Fibroblast of mammary gland (primary cell): ENCODE data around the gene PTH2R.
"Not testable (repeated sequence)": the region's sequence is repeated elsewhere in the genome, so short reads cannot be mapped to it uniquely, and the experiment has no call there.

ENCODE experiments used
- DNase-seq: peaks from one replicate; pipeline ENCODE4 v3.0.0-alpha.2; 2010; ENCODE audit warnings: low read depth
- H3K4me3 ChIP-seq: 2 replicates; pipeline ENCODE4 v1.5.1; 2011; ENCODE audit warnings: low read depth, mild to moderate bottlenecking, low read length, moderate library complexity; ENCODE audit not compliant: control insufficient read depth
- TF ChIP-seq, protein P1 (sequence below): conservative IDR thresholded peaks from 2 replicates; pipeline ENCODE4 v1.5.1; 2011; ENCODE audit warnings: low read depth, low read length, inconsistent platforms; ENCODE audit not compliant: control insufficient read depth, insufficient read depth

The PTH2R gene

DNA sequence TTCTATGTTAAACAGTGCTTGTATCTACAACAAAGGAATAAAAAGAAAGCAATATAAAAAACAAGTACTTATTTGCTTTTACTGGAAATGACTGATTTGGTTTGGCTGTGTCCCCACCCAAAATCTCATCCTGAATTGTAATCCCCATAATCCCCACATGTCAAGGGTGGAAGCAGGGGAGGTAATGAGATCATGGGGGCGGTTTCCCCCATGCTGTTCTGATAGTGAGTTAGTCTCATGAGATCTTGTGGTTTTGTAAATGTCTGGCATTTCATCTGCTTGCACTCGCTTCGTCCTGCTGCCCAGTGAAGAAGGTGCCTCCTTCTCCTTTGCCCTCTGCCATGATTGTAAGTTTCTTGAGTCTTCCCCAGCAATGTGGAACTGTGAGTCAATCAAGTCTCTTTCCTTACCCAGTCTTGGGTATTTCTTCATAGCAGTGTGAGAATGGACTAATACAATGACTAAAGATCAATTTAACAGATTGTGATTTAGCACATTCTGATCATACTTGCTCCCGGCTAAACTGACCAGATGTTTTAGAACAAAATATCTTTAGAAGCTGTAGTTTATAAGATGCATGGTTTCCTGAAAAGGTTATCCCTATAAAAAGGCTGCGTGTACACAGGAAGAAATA, 19.9 kb downstream of the PTH2R start:
- no peak overlapping the region for H3K4me3 ChIP-seq
- no peak for DNase-seq
- TF ChIP-seq, protein P1, sequence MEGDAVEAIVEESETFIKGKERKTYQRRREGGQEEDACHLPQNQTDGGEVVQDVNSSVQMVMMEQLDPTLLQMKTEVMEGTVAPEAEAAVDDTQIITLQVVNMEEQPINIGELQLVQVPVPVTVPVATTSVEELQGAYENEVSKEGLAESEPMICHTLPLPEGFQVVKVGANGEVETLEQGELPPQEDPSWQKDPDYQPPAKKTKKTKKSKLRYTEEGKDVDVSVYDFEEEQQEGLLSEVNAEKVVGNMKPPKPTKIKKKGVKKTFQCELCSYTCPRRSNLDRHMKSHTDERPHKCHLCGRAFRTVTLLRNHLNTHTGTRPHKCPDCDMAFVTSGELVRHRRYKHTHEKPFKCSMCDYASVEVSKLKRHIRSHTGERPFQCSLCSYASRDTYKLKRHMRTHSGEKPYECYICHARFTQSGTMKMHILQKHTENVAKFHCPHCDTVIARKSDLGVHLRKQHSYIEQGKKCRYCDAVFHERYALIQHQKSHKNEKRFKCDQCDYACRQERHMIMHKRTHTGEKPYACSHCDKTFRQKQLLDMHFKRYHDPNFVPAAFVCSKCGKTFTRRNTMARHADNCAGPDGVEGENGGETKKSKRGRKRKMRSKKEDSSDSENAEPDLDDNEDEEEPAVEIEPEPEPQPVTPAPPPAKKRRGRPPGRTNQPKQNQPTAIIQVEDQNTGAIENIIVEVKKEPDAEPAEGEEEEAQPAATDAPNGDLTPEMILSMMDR: no peak

DNA sequence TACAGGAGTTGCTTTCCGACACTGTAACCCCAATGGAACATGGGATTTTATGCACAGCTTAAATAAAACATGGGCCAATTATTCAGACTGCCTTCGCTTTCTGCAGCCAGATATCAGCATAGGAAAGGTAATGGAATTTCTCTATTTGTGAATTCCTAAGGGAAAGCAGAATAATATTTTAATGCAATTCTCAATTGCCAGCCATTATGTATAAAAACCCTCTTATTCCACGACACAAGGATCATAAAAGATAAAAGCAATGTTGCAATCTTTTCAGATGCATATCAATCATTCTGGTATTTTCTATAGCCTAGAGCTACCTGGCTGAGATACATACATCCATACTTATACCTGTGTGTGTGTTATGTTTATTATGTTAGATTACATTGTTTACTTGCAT, 31.2 kb downstream of the PTH2R start:
- H3K4me3 ChIP-seq: no peak overlapping the region
- no peak for DNase-seq
- TF ChIP-seq, protein P1: no peak

DNA sequence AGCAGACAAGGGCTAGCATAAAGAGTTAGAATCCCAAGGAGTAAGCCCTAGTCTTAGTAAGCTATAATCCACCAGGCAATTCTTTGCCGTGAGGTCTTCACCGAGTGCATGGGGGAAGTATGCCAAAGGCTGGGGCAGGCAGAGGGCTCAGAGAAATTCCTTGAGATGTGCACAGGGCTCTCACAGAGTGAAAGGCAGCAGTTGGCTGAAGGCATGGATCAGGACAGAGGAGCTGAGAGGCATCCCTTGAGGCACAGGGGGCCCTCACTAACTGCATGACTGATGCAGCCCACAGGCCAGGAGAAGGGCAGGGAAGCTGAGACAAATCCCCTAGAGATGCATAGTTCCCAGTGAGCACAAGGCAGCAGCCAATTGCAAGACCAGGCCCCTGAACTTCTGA, 34.1 kb downstream of the PTH2R start:
- TF ChIP-seq, protein P1: no peak
- no peak for DNase-seq
- no peak overlapping the region for H3K4me3 ChIP-seq

DNA sequence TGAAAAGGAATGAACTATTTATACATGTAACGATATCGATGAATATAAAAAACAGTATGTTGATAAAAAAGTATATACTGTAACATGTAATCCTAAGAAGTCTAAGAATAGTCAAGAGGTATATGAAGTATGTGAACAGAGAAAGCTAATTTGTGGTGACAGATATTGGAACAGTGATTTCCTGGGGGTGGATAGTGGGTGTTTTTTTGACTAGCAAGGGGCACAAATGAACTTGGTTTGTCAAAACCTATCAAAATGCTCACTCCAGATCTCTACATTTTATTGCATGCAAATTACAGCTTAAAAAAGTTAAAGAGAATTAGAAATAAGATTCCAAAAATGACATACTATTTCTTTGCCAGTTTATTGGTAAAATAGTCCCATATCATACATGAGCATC, 35.4 kb downstream of the PTH2R start:
- TF ChIP-seq, protein P1: no peak
- H3K4me3 ChIP-seq: no peak overlapping the region
- no peak for DNase-seq

DNA sequence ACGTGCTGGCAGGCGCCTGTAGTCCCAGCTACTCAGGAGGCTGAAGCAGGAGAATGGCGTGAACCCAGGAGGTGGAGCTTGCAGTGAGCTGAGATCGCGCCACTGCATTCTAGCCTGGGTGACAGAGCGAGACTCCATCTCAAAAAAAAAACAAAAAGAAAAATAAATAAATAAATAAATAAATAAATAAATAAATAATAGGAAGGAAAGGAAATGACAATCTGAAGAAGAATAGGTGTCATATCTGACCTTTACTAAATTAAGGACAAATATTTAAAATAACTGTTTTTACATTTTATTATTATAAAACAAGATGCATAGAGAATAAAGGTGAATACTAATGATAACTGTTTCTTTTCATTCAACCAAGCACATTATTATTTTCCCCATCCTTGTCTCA, 40.9 kb downstream of the PTH2R start:
- H3K4me3 ChIP-seq, DNase-seq: not testable (repeated sequence)

DNA sequence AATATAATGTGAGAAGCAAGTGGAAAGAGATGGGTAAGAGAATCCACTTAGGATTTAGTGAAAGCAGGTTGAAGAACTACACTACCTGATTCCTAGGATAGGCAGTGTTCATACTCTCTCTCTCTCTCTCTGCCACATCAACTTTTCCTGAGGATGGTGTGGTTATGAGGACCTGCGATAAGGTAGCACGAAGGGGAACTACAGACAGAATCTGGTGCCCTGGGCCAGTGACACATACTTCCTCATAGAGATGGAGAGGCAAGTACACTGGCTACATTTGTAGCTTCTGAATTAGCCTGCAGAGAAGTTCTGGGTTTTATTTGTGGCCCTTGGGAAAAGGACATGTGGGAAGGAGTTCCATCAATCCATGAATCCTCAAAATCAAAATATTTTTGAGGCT, 44.5 kb downstream of the PTH2R start:
- TF ChIP-seq, protein P1: no peak
- no peak for DNase-seq
- H3K4me3 ChIP-seq: no peak overlapping the region

DNA sequence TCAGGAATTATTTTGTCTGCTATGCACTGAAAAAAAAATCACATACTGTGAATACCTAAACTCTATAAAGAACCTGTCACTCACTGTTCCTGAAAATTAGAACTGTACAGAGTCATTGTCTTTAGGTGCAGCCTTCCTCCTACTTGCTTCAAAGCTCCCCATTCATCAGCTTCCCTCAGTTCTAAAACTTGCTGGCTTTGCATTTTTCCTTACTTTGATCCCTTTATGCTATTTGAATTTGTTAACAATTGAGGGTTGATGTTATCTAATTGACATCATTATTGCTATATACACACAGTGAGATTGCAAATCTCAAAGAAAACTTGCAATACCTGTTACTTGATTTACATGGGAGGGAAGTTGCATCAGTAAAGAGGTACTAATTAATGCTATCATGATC, 48.3 kb downstream of the PTH2R start:
- DNase-seq: no peak
- TF ChIP-seq, protein P1: no peak
- H3K4me3 ChIP-seq: no peak overlapping the region

DNA sequence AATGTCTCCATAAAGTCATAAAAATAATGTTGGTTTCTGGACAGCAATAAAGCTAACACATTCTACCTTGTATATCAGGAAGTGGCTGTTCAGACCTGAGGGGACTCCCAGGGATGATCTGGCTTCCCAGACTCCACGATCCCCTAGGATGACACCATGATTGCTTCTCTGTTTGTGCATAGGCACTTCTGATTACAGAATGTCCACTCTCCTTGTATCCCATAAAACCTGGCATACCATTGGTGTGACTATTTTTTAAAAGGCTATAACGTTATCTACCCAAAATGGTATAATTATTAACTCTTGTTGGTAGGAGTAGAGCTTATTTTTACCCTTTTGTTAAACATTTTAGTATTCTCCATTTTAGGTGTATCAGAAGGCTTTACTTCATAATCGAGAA, 57.1 kb downstream of the PTH2R start:
- H3K4me3 ChIP-seq: no peak overlapping the region
- TF ChIP-seq, protein P1: no peak
- no peak for DNase-seq
